ENCODE results near the gene CEL. TPM values are rescaled to one million over a fixed set of nuclear protein-coding genes. Genes with fewer than 3 reads are reported as not detected.
"Not testable (repeated sequence)": the region's sequence is repeated elsewhere in the genome, so short reads cannot be mapped to it uniquely, and the experiment has no call there.

CEL gene
- total RNA-seq, 1 experiment from 2014 or later, result 3.1 TPM

DNA sequence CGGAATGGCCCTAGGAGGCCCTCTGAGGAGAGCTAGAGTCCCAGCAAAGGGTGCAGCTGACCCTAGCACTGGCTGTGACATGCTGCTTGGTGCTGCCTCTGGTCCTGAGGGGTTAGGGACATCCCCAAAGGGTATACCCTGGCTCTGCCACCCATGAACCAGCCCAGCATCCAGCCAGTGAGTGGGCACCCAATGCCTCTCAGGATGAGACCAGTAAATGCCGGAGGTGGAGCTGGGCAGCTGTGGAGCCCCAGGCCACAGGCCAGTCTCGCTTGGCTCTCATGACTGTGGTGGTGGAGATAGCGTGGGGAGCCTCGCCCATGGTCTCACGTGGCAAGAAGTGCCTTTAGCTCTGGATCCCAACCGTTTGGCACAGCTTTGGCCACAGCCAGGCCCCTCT, 3.7 kb upstream of the CEL start:
- Mint-ChIP-seq H3K9me3 (ENCODE audit: low read depth, unreplicated experiment) (no peaks in the 10 kb centered on the region), H3K4me3 (ENCODE audit: low read depth, unreplicated experiment) (no peak overlapping the region), H3K36me3 (ENCODE audit: insufficient read depth, unreplicated experiment) (peaks cover 25% of the 10 kb centered on the region), H3K4me1 (ENCODE audit: low read depth, unreplicated experiment) (no peaks in the 10 kb centered on the region), H3K27me3 (ENCODE audit: unreplicated experiment) (no peaks in the 10 kb centered on the region), H3K27ac (ENCODE audit: unreplicated experiment) (no peak overlapping the region)
- DNase-seq, result no peak
- TF ChIP-seq, protein P1, sequence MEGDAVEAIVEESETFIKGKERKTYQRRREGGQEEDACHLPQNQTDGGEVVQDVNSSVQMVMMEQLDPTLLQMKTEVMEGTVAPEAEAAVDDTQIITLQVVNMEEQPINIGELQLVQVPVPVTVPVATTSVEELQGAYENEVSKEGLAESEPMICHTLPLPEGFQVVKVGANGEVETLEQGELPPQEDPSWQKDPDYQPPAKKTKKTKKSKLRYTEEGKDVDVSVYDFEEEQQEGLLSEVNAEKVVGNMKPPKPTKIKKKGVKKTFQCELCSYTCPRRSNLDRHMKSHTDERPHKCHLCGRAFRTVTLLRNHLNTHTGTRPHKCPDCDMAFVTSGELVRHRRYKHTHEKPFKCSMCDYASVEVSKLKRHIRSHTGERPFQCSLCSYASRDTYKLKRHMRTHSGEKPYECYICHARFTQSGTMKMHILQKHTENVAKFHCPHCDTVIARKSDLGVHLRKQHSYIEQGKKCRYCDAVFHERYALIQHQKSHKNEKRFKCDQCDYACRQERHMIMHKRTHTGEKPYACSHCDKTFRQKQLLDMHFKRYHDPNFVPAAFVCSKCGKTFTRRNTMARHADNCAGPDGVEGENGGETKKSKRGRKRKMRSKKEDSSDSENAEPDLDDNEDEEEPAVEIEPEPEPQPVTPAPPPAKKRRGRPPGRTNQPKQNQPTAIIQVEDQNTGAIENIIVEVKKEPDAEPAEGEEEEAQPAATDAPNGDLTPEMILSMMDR (IDR thresholded peaks at IDR 0.05; ENCODE audit: unreplicated experiment), result no peak
- intact Hi-C loops (cut with micrococcal nuclease; ENCODE audit: unreplicated experiment), result no loop called here
- CTCF ChIA-PET, result no interaction called here
- TSS peak; percentile 65 for BruUV-seq (replicated peaks)

DNA sequence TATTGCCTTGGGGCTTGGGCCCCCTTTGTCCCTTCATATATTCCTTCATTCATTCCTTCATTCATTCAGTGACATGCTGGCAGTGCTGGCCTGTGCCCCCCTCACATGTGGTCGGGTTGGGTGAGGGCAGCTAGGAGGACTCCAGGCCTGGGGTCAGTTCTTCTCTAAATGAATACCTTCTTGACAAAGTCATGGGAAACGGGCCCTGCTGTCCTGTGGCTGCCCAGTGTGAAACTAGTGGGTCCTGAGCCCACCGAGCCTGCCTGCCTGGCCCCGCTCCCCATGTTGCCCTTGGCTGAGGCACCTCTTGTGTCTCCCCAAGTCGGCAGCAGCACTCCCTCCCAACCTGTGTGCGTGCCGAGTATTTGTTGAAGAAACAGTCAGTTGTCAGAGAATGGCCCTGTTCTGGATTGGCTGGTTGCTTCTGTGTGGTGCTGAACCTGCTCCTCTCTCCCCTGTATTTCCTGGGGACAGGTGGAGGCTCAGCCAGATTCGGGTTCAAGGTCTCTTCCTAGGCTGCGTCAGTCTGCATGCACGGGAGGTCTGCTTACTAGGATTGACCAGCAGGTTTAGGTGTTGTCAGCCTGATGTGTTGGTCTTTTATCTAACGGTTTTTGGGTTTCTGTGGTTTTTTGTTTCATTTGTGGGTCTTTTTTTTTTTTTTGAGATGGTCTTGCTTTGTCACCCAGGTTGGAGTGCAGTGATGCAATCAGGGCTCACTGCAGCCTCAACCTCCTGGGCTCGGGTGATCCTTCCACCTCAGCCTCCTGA, 3.0 kb upstream of the CEL start:
- BruUV-seq (replicated peaks), result no TSS peak
- CTCF ChIA-PET, result no interaction called here

DNA sequence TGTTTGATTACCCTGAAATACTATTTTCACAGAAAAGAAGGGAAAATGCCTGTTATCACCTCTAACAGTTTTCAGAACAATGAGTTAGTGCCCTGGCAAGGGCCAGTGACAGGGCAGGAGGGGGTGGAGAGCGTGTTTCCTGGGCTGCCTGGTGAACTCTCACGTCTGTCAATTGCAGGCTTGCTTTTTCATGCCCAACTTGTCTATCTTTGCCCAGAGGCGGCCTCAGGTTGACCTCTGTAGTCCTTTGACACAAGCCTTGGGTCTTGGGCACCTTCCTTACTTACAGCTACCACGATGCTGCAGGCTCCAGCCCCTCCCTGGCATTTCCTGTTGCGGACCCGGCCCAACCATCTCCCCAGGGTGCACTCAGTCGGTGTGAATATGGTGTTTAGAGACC, 2.2 kb upstream of the CEL start:
- no peaks in the 10 kb centered on the region for H3K27me3 Mint-ChIP-seq (ENCODE audit: unreplicated experiment)
- H3K27ac Mint-ChIP-seq (ENCODE audit: unreplicated experiment), result no peak overlapping the region
- H3K9me3 Mint-ChIP-seq (ENCODE audit: low read depth, unreplicated experiment), result no peaks in the 10 kb centered on the region
- CTCF ChIA-PET, result no interaction called here
- no TSS peak for BruUV-seq (replicated peaks)
- no peak overlapping the region for H3K4me3 Mint-ChIP-seq (ENCODE audit: low read depth, unreplicated experiment)
- peaks cover 16% of the 10 kb centered on the region for H3K36me3 Mint-ChIP-seq (ENCODE audit: insufficient read depth, unreplicated experiment)
- TF ChIP-seq, protein P1 (IDR thresholded peaks at IDR 0.05; ENCODE audit: unreplicated experiment), result no peak
- no peaks in the 10 kb centered on the region for H3K4me1 Mint-ChIP-seq (ENCODE audit: low read depth, unreplicated experiment)
- no peak for DNase-seq
- intact Hi-C loops (cut with micrococcal nuclease; ENCODE audit: unreplicated experiment), result no loop called here

More for the DNA sequence above, 3.0 kb upstream of the CEL start:
- H3K27ac Mint-ChIP-seq (ENCODE audit: unreplicated experiment), result no peak overlapping the region
- TF ChIP-seq, protein P1 (IDR thresholded peaks at IDR 0.05; ENCODE audit: unreplicated experiment), result no peak
- intact Hi-C loops (cut with micrococcal nuclease; ENCODE audit: unreplicated experiment), result no loop called here
- no peaks in the 10 kb centered on the region for H3K9me3 Mint-ChIP-seq (ENCODE audit: low read depth, unreplicated experiment)
- H3K27me3 Mint-ChIP-seq (ENCODE audit: unreplicated experiment), result no peaks in the 10 kb centered on the region
- H3K4me3 Mint-ChIP-seq (ENCODE audit: low read depth, unreplicated experiment), result no peak overlapping the region
- peaks cover 22% of the 10 kb centered on the region for H3K36me3 Mint-ChIP-seq (ENCODE audit: insufficient read depth, unreplicated experiment)
- DNase-seq, result no peak
- H3K4me1 Mint-ChIP-seq (ENCODE audit: low read depth, unreplicated experiment), result no peaks in the 10 kb centered on the region

DNA sequence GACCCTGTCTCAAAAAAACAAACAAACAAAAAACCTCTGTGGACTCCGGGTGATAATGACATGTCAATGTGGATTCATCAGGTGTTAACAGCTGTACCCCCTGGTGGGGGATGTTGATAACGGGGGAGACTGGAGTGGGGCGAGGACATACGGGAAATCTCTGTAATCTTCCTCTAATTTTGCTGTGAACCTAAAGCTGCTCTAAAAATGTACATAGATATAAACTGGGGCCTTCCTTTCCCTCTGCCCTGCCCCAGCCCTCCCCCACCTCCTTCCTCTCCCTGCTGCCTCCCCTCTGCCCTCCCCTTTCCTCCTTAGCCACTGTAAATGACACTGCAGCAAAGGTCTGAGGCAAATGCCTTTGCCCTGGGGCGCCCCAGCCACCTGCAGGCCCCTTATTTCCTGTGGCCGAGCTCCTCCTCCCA, 1.4 kb upstream of the CEL start:
- Mint-ChIP-seq H3K27ac (ENCODE audit: unreplicated experiment) (no peak overlapping the region), H3K9me3 (ENCODE audit: low read depth, unreplicated experiment) (no peaks in the 10 kb centered on the region), H3K4me1 (ENCODE audit: low read depth, unreplicated experiment) (no peaks in the 10 kb centered on the region), H3K36me3 (ENCODE audit: insufficient read depth, unreplicated experiment) (peaks cover 16% of the 10 kb centered on the region), H3K27me3 (ENCODE audit: unreplicated experiment) (no peaks in the 10 kb centered on the region), H3K4me3 (ENCODE audit: low read depth, unreplicated experiment) (no peak overlapping the region)
- CTCF ChIA-PET, result interaction anchor here (0.6 kb wide), 1 partner anchor 218 kb away, joined by 6 read pairs; no protein-coding TSS in a partner anchor
- TF ChIP-seq, protein P1 (IDR thresholded peaks at IDR 0.05; ENCODE audit: unreplicated experiment), result no peak
- intact Hi-C loops (cut with micrococcal nuclease; ENCODE audit: unreplicated experiment), result no loop called here
- DNase-seq, result no peak
- BruUV-seq (replicated peaks), result no TSS peak

GRCh38 chr9:133061019-133061763, 590 bp upstream of the CEL start:
- H3K27ac Mint-ChIP-seq (ENCODE audit: unreplicated experiment); H3K4me3 Mint-ChIP-seq (ENCODE audit: low read depth, unreplicated experiment); H3K4me1 Mint-ChIP-seq (ENCODE audit: low read depth, unreplicated experiment); DNase-seq; H3K9me3 Mint-ChIP-seq (ENCODE audit: low read depth, unreplicated experiment); H3K27me3 Mint-ChIP-seq (ENCODE audit: unreplicated experiment); intact Hi-C loops (cut with micrococcal nuclease; ENCODE audit: unreplicated experiment); BruUV-seq (replicated peaks): not testable (repeated sequence)
- CTCF ChIA-PET, result interaction anchor here (0.6 kb wide), 1 partner anchor 217 kb away, joined by 6 read pairs; no protein-coding TSS in a partner anchor
- H3K36me3 Mint-ChIP-seq (ENCODE audit: insufficient read depth, unreplicated experiment), result peaks cover 16% of the 10 kb centered on the region

GRCh38 chr9:133062569-133062968, 788 bp downstream of the CEL start:
- H3K4me3 Mint-ChIP-seq (ENCODE audit: low read depth, unreplicated experiment); H3K27me3 Mint-ChIP-seq (ENCODE audit: unreplicated experiment); DNase-seq; H3K9me3 Mint-ChIP-seq (ENCODE audit: low read depth, unreplicated experiment); H3K27ac Mint-ChIP-seq (ENCODE audit: unreplicated experiment); H3K4me1 Mint-ChIP-seq (ENCODE audit: low read depth, unreplicated experiment); intact Hi-C loops (cut with micrococcal nuclease; ENCODE audit: unreplicated experiment); BruUV-seq (replicated peaks); CTCF ChIA-PET: not testable (repeated sequence)
- peaks cover 15% of the 10 kb centered on the region for H3K36me3 Mint-ChIP-seq (ENCODE audit: insufficient read depth, unreplicated experiment)
